ENCODE results near the gene PDZD2. TPM values are rescaled to one million over a fixed set of nuclear protein-coding genes. Genes with fewer than 3 reads are reported as not detected.
A peak's percentile ranks its signal among the peaks of the same experiment; 100 is the strongest.

Gene PDZD2
- total and polyA plus RNA-seq, 8 donors, result under 0.01 to 61.3 (median 5.8) TPM

GRCh38 chr5:32123058-32123805 lies 484.3 kb downstream of the PDZD2 start:
- intact Hi-C loops (cut with DNase I; ENCODE audit: low total_unique reads), result no loop called here
- WGBS, 5 donors, result 74 to 84% (median 82%) methylated on average over 8 of the region's 8 CpGs
- Histone ChIP-seq H3K27me3 (no peaks in the 10 kb centered on the region), H3K4me1 (peaks cover 0 to 49% (median 25%) of the 10 kb centered on the region in 4 donors), H3K9me3 (no peaks in the 10 kb centered on the region), H3K4me3 (no peak overlapping the region), H3K36me3 (peaks cover 18 to 70% (median 57%) of the 10 kb centered on the region in 4 donors), H3K27ac (no peak overlapping the region)
- DNase-seq, result no peak
- no peak for TF ChIP-seq EP300 (IDR thresholded peaks at IDR 0.05)
- no peak for TF ChIP-seq POLR2A (IDR thresholded peaks at IDR 0.05)
- no peak for TF ChIP-seq POLR2AphosphoS5 (IDR thresholded peaks at IDR 0.05)
- TF ChIP-seq, protein P1, sequence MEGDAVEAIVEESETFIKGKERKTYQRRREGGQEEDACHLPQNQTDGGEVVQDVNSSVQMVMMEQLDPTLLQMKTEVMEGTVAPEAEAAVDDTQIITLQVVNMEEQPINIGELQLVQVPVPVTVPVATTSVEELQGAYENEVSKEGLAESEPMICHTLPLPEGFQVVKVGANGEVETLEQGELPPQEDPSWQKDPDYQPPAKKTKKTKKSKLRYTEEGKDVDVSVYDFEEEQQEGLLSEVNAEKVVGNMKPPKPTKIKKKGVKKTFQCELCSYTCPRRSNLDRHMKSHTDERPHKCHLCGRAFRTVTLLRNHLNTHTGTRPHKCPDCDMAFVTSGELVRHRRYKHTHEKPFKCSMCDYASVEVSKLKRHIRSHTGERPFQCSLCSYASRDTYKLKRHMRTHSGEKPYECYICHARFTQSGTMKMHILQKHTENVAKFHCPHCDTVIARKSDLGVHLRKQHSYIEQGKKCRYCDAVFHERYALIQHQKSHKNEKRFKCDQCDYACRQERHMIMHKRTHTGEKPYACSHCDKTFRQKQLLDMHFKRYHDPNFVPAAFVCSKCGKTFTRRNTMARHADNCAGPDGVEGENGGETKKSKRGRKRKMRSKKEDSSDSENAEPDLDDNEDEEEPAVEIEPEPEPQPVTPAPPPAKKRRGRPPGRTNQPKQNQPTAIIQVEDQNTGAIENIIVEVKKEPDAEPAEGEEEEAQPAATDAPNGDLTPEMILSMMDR (IDR thresholded peaks at IDR 0.05), result no peak

DNA sequence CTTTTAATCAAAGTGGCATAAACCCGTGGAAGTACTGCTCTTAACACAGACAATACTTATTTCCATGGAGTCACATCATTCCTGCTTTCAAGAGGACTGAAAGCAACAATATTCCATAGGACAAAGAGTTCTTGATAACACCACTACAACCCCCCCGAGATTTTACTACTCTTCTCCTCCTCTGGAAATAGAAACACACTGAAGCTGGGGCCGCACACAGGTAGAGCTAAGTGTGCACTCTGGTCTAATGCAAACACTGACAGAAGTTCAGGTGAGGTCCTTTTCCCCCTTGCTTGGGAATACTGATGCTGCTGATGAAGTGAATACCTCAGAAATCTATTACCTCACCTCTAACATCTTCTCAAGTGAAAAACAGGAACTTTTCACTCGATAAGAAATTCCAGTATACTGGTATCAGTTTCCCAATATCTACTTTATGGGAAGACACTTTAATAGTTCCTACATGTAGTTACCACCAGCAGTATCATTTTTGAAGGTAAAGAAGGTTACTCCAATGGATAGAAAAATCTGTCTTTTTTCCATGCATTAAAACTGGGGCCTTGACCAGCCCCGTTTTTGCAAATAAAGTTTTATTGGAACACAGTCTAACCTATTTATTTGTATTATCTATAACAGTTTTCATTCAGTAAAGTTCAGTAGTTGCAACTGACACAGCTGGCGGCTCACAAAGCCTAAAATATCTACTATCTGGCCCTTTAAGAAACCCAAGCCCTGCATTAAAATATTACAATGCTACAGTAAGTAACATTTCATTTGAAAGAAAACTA lies 485.2 kb downstream of the PDZD2 start:
- Histone ChIP-seq H3K27ac (no peak overlapping the region), H3K36me3 (peaks cover 18 to 69% (median 53%) of the 10 kb centered on the region in 4 donors), H3K4me3 (no peak overlapping the region), H3K27me3 (no peaks in the 10 kb centered on the region), H3K4me1 (peaks cover 0 to 57% (median 32%) of the 10 kb centered on the region in 4 donors), H3K9me3 (no peaks in the 10 kb centered on the region)
- intact Hi-C loops (cut with DNase I; ENCODE audit: low total_unique reads), result no loop called here
- WGBS, 5 donors, result 62 to 74% (median 70%) methylated on average over 6 of the region's 6 CpGs
- DNase-seq, result no peak
- TF ChIP-seq POLR2AphosphoS5 (IDR thresholded peaks at IDR 0.05) (no peak), POLR2A (IDR thresholded peaks at IDR 0.05) (no peak), EP300 (IDR thresholded peaks at IDR 0.05) (no peak)
- TF ChIP-seq, protein P1 (IDR thresholded peaks at IDR 0.05), result no peak

GRCh38 chr5:32126691-32127090 lies 487.8 kb downstream of the PDZD2 start:
- Histone ChIP-seq H3K4me3 (no peak overlapping the region), H3K9me3 (no peaks in the 10 kb centered on the region), H3K27me3 (no peaks in the 10 kb centered on the region), H3K36me3 (peaks cover 11 to 46% (median 29%) of the 10 kb centered on the region in 4 donors), H3K4me1 (peaks cover 9 to 81% (median 43%) of the 10 kb centered on the region in 4 donors), H3K27ac (no peak overlapping the region)
- intact Hi-C loops (cut with DNase I; ENCODE audit: low total_unique reads), result no loop called here
- 4 to 38% (median 20%) methylated on average over 1 of the region's 1 CpG for WGBS, 5 donors
- no peak for DNase-seq
- TF ChIP-seq POLR2AphosphoS5 (IDR thresholded peaks at IDR 0.05) (no peak), POLR2A (IDR thresholded peaks at IDR 0.05) (no peak), EP300 (IDR thresholded peaks at IDR 0.05) (no peak)
- TF ChIP-seq, protein P1 (IDR thresholded peaks at IDR 0.05), result no peak

DNA sequence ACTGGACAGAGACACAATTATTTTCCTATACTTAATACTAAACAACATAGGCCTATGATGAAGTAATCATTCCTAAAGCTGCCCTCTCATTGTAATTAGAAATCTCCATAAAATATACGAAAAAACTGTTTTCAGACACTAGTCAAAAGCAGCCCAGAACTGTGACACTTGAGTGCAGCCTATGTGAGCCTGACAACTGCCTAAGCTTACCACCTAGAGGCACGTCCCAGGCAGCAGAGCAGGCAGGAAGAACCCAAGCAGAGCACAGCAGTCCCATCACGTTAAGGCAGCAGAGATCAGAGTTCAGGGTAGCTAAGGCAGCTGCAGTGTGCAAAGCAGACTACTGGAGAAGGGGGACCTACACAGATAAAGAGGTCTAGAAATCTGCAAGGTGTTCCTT lies 488.8 kb downstream of the PDZD2 start:
- no peak for DNase-seq

More for the DNA sequence above, 488.8 kb downstream of the PDZD2 start:
- no peak overlapping the region for H3K4me3 ChIP-seq
- TF ChIP-seq, protein P1 (IDR thresholded peaks at IDR 0.05), result no peak
- TF ChIP-seq EP300 (IDR thresholded peaks at IDR 0.05), result no peak
- TF ChIP-seq POLR2AphosphoS5 (IDR thresholded peaks at IDR 0.05), result no peak
- TF ChIP-seq POLR2A (IDR thresholded peaks at IDR 0.05), result no peak
- peaks cover 11 to 38% (median 27%) of the 10 kb centered on the region in 4 donors for H3K36me3 ChIP-seq
- peaks cover 9 to 89% (median 49%) of the 10 kb centered on the region in 4 donors for H3K4me1 ChIP-seq
- WGBS, 5 donors, result 67 to 85% (median 74%) methylated on average over 3 of the region's 3 CpGs
- no peaks in the 10 kb centered on the region for H3K9me3 ChIP-seq
- H3K27ac ChIP-seq, result peak overlapping the region in 1 of 5 donors; percentile 57
- H3K27me3 ChIP-seq, result no peaks in the 10 kb centered on the region
- intact Hi-C loops (cut with DNase I; ENCODE audit: low total_unique reads), result no loop called here

Measured in stomach (tissue), 9 donors.